Measurements from ENCODE around the gene MC1R. TPM values are rescaled to one million over a fixed set of nuclear protein-coding genes. Genes with fewer than 3 reads are reported as not detected.

The MC1R gene
- total and polyA plus RNA-seq, 2 of the 4 experiments (the other 2 are of a cell fraction), result 3.8 to 9.5 TPM

DNA sequence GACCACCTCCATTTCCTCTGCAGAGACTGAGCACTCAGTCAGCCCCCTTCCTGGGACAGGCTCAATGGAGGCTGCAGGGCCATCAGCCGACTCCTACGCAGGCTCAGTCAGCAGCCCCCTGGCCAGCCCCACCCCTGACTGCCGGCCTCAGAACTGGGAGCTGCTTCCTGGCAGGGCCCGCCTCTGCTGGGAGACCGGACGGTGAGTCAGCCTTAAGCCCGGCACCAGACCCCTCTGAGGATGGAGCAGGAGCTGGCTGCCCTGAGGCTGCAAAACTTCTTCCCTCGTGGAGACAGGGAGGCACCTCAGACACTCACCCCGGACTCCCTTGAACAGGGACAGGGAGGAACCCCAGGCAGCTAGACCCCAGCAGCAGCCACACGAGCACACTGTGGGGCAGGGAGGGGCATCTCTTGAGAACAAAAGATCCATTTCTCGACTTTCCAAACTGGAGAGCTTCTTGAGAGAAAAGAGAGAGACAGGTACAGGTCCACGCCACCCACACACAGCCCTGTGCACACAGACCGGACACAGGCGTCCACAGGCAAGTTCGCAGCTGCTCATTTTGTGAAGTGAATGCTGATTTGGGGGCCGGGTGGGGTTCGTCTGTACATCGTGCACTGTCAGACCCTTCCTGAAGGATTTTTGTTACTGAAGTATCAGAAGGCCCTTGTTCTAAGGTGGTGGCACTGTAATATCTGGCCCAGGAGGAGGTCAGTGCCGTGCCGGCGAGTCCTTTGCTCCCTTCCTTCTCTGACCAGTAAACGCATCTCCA, 3.2 kb downstream of the MC1R start:
- peak overlapping the region; percentile 92; the same call in 2 of the 3 replicates for H2BK15ac ChIP-seq (ENCODE audit: low read depth, low read length)
- peak overlapping the region; percentile 94 for H4K5ac ChIP-seq (ENCODE audit: low read depth, low read length)
- in situ Hi-C loops (cut with MboI; ENCODE audit: low sequenced_read_pairs), result no loop called here
- no peaks in the 10 kb centered on the region for H3K36me3 ChIP-seq (ENCODE audit: control insufficient read depth, insufficient read depth, low read length)
- ChIA-PET POLR2A (ENCODE audit: unreplicated experiment) (interaction anchor here (0.5 kb wide), 1 partner anchor 13 kb away, joined by 5 read pairs; no protein-coding TSS in a partner anchor), CTCF (interaction anchor here (0.8 to 1.2 kb wide), 3 partner anchors 12 to 26 kb away, joined by 3 to 4 read pairs (median 3); no protein-coding TSS in a partner anchor)
- H3K9me3 ChIP-seq (ENCODE audit: control insufficient read depth, insufficient read depth, low read length), result no peaks in the 10 kb centered on the region
- H3K27ac ChIP-seq (ENCODE audit: insufficient read depth, low read length), result peak overlapping the region; percentile 98
- H2BK5ac ChIP-seq (ENCODE audit: low read depth, low read length, poor library complexity, severe bottlenecking), result peak overlapping the region; percentile 99
- peaks cover 32% of the 10 kb centered on the region for H4K20me1 ChIP-seq (ENCODE audit: insufficient read depth, low read length)
- peak overlapping the region; percentile 89 for H2BK20ac ChIP-seq (ENCODE audit: low read depth, low read length)
- H3K27me3 ChIP-seq (ENCODE audit: control insufficient read depth, insufficient read depth, low read length), result no peaks in the 10 kb centered on the region
- intact Hi-C loops (cut with micrococcal nuclease), result loop anchor here (10.0 kb wide), 1 partner anchor 103 kb away; no protein-coding TSS in a partner anchor
- peak overlapping the region; percentile 98 for H3K9ac ChIP-seq (ENCODE audit: low read depth, low read length)
- peaks cover 27% of the 10 kb centered on the region for H3K4me1 ChIP-seq (ENCODE audit: control insufficient read depth, insufficient read depth, low read length)
- BruUV-seq (replicated peaks), result no TSS peak
- dilution Hi-C loops (cut with HindIII; ENCODE audit: low sequenced_read_pairs, unreplicated experiment), result no loop called here
- peak overlapping the region; percentile 96 for H3K18ac ChIP-seq (ENCODE audit: low read depth, low read length)
- peak overlapping the region; percentile 98 for H3K23ac ChIP-seq (ENCODE audit: low read depth, low read length)
- ATAC-seq (ENCODE audit: low read depth) (peak; percentile 38), DNase-seq (peak; percentile 94)
- peak overlapping the region; percentile 96 to 99 for H4K8ac ChIP-seq (ENCODE audit: low read depth in 2 of 2, low read length in 2 of 2)
- peak overlapping the region; percentile 98 for H2BK120ac ChIP-seq (ENCODE audit: low read depth, low read length)
- H2AFZ ChIP-seq (replicated peaks; ENCODE audit: low read length, poor library complexity), result peak overlapping the region; percentile 93
- TF ChIP-seq SMC3 (IDR thresholded peaks at IDR 0.05; ENCODE audit: low read depth, low read length) (no peak), POLR2A (IDR thresholded peaks at IDR 0.05; ENCODE audit: low read depth, low read length) (peak; percentile 89), CHD1 (IDR thresholded peaks at IDR 0.05; ENCODE audit: low read depth, low read length) (no peak), MAFK (IDR thresholded peaks at IDR 0.05; ENCODE audit: low read depth, low read length) (peak; percentile 34; the same call in 1 of the 2 replicates), NFE2L2 (IDR thresholded peaks at IDR 0.05; ENCODE audit: low read depth, low read length) (peak; percentile 9; the same call in 1 of the 2 replicates), BHLHE40 (IDR thresholded peaks at IDR 0.05; ENCODE audit: low read depth, low read length) (peak; percentile 60; the same call in 1 of the 2 replicates), MXI1 (IDR thresholded peaks at IDR 0.05; ENCODE audit: borderline replicate concordance, low read depth, low read length) (peak; percentile 62; the same call in 1 of the 2 replicates), MAZ (IDR thresholded peaks at IDR 0.05; ENCODE audit: borderline replicate concordance, low read depth, low read length) (peak; percentile 79; the same call in 1 of the 2 replicates), FOS (IDR thresholded peaks at IDR 0.05; ENCODE audit: low read depth, low read length) (peak; percentile 82)
- H3K14ac ChIP-seq (replicated peaks; ENCODE audit: low read depth, low read length), result peak overlapping the region; percentile 99
- H2AK9ac ChIP-seq (replicated peaks; ENCODE audit: low read depth, low read length, poor library complexity), result peak overlapping the region; percentile 100
- H4K91ac ChIP-seq (ENCODE audit: insufficient read depth, low read depth, low read length), result peak overlapping the region; percentile 100
- peak overlapping the region; percentile 93 for H3K4me2 ChIP-seq (ENCODE audit: low read depth, low read length)
- H3K4me3 ChIP-seq (ENCODE audit: insufficient read depth, low read depth, low read length), result peak overlapping the region; percentile 83
- peaks cover 20% of the 10 kb centered on the region for H3K9me1 ChIP-seq (ENCODE audit: insufficient read depth, low read length)
- 0% methylated on average over 8 of the region's 22 CpGs; no CpG with 5 or more reads in 1 of the 2 experiments for WGBS, 2 experiments (ENCODE audit: extremely low coverage in 2 of 2, insufficient read length in 1 of 2)
- peaks cover 0 to 69% of the 10 kb centered on the region in 2 experiments; a peak in 3 of 4 replicates for H3K79me1 ChIP-seq (ENCODE audit: low read depth in 1 of 2, low read length in 2 of 2)
- H3K56ac ChIP-seq (ENCODE audit: extremely low read depth, insufficient read depth, low read length), result peak overlapping the region; percentile 99
- peak overlapping the region; percentile 100 for H2AK5ac ChIP-seq (ENCODE audit: low read depth, low read length)
- H3K4ac ChIP-seq (ENCODE audit: low read depth, low read length), result peak overlapping the region; percentile 100

Data from IMR-90 (cell line).